GM12878 (cell line): ENCODE data around the gene NDUFS4. TPM values are rescaled to one million over a fixed set of nuclear protein-coding genes. Genes with fewer than 3 reads are reported as not detected.

Source experiments
- ATAC-seq: fragments of 200-7000 bp; cut with Tn5 transposase; 3 replicates; pipeline ENCODE4 v1.9.1; 2020; ENCODE audit warnings: mild to moderate bottlenecking, moderate library complexity
- BruUV-seq: library from RNA; stranded (reverse); fragments of 400-500 nt; replicated peaks from 2 replicates; lab custom pipeline; 2021; lab: Mats Ljungman, UMichigan
- CTCF ChIA-PET: fragments of 300-600 bp; sonication (Branson Sonifier 250); formaldehyde crosslinking; extraction: SDS; loops from one replicate; lab custom pipeline; 2021; ENCODE audit warnings: inconsistent platforms; lab: Yijun Ruan, JAX
- POLR2A ChIA-PET: fragments of 350-600 bp; formaldehyde crosslinking; extraction: SDS; loops from one replicate; lab custom pipeline; 2021; ENCODE audit warnings: inconsistent platforms; lab: Charles Lee
- RAD21 ChIA-PET: fragments of 300-600 bp; sonication (Branson Sonifier 250); formaldehyde crosslinking; loops from one replicate; lab custom pipeline; 2023; ENCODE audit warnings: antibody characterized with exemption; ENCODE audit not compliant: unreplicated experiment; lab: Charles Lee
- SMC1A ChIA-PET: fragments of 300-600 bp; sonication (Branson Sonifier 250); formaldehyde crosslinking; loops from one replicate; lab custom pipeline; 2023; ENCODE audit not compliant: unreplicated experiment, uncharacterized antibody; lab: Charles Lee
- DNase-seq: peaks from one replicate; pipeline ENCODE4 v3.0.0-alpha.2; 2011; ENCODE audit warnings: low read depth, low spot score
- FAIRE-seq: peaks from 3 replicates; lab custom pipeline; 2011; peaks lifted over from hg19 to GRCh38; lab: Jason Lieb, UNC
- H2AFZ ChIP-seq: 2 replicates; pipeline ENCODE4 v1.6.0; 2011; ENCODE audit warnings: low read depth, low read length, control low read depth; ENCODE audit not compliant: control insufficient read depth
- H3K27ac ChIP-seq: 2 replicates; pipeline ENCODE4 v1.5.1; 2011; ENCODE audit warnings: control low read depth; ENCODE audit not compliant: control insufficient read depth, insufficient read depth
- H3K27me3 ChIP-seq, 2 experiments: replicated peaks in 1 of 2; 2 replicates each; pipeline versions ENCODE4 v1.6.0 to v1.6.1; 2011; ENCODE audit warnings: low read length in 1 of 2; ENCODE audit not compliant: control insufficient read depth in 2 of 2, insufficient read depth in 2 of 2
- H3K36me3 ChIP-seq, 2 experiments: 2 replicates each; pipeline ENCODE4 v1.5.1; 2011; ENCODE audit warnings: low read length in 1 of 2; ENCODE audit not compliant: control insufficient read depth in 2 of 2, insufficient read depth in 2 of 2
- H3K4me1 ChIP-seq: 2 replicates; pipeline ENCODE4 v1.6.1; 2011; ENCODE audit warnings: mild to moderate bottlenecking, low read length, moderate library complexity, mixed read lengths; ENCODE audit not compliant: control insufficient read depth, insufficient read depth
- H3K4me2 ChIP-seq: 2 replicates; pipeline ENCODE4 v1.6.0; 2011; ENCODE audit warnings: control low read depth; ENCODE audit not compliant: control insufficient read depth, insufficient read depth
- H3K4me3 ChIP-seq: fragments of 200-600 bp; sonication (generic); 2 replicates; pipeline ENCODE4 v1.5.1; 2016
- H3K79me2 ChIP-seq: 2 replicates; pipeline ENCODE4 v1.6.0; 2011; ENCODE audit warnings: low read length; ENCODE audit not compliant: control insufficient read depth, insufficient read depth
- H3K9ac ChIP-seq: 2 replicates; pipeline ENCODE4 v1.8.0; 2011; ENCODE audit warnings: low read length, control low read depth, mixed read lengths; ENCODE audit not compliant: control insufficient read depth, insufficient read depth
- H3K9me3 ChIP-seq: replicated peaks from 3 replicates; pipeline ENCODE4 v1.5.1; 2011; ENCODE audit warnings: mild to moderate bottlenecking, low read length; ENCODE audit not compliant: control insufficient read depth, insufficient read depth
- H4K20me1 ChIP-seq: 2 replicates; pipeline ENCODE4 v1.6.0; 2011; ENCODE audit not compliant: control insufficient read depth, insufficient read depth
- CBFB ChIP-seq: IDR thresholded peaks from 2 replicates; pipeline ENCODE4 v1.6.1; 2016; ENCODE audit warnings: antibody characterized with exemption, low read depth
- ZBTB40 ChIP-seq: fragments of 450-650 bp; IDR thresholded peaks from 2 replicates; pipeline ENCODE4 v1.6.1; 2016; ENCODE audit warnings: mild to moderate bottlenecking, moderate library complexity, borderline replicate concordance
- ZNF274 ChIP-seq: IDR thresholded peaks from one replicate; pipeline ENCODE4 v1.8.0; 2011; ENCODE audit not compliant: insufficient read length, insufficient read depth
- ZZZ3 ChIP-seq: IDR thresholded peaks from 2 replicates; pipeline ENCODE4 v1.6.1; 2011; ENCODE audit warnings: low read depth; ENCODE audit not compliant: control insufficient read depth, insufficient read length
- in situ Hi-C: fragments of 300-500 bp; cut with MboI; formaldehyde crosslinking; loops from 9 replicates; pipeline ENCODE4 v1.14.3; 2018; ENCODE audit warnings: mixed read lengths
- intact Hi-C: fragments of 100-400 bp; cut with micrococcal nuclease; formaldehyde crosslinking; loops from one replicate; pipeline ENCODE4 v1.14.2; 2022; ENCODE audit not compliant: unreplicated experiment
- polyA plus RNA-seq, 11 experiments: library from polyadenylated mRNA; depleted of rRNA in 4 of 11; unstranded in 6 of 11; stranded (reverse) in 5 of 11; fragments of >200 nt; fragmentation: Nextera tagmentation in 4 of 11; fragmentation: Illumina TruSeq in 1 of 11; extraction: Ambion mirVana in 4 of 11; extraction: Trizol in 1 of 11; gene quantifications; 1 replicate in 1 of 11; 2 replicates in 10 of 11; pipeline versions ENCODE4 v1.2.1 to v1.2.3, GENCODE V29; 2011 to 2016; ENCODE audit warnings: inconsistent platforms in 2 of 11, missing spikeins in 2 of 11, low read depth in 1 of 11
- total RNA-seq, 4 experiments: library from RNA; depleted of rRNA in 3 of 4; stranded (reverse); fragments of >200 nt in 3 of 4; fragmentation: Illumina TruSeq in 1 of 4; extraction: Trizol in 1 of 4; gene quantifications; 2 replicates each; pipeline versions ENCODE4 v1.2.1 to v1.2.3, GENCODE V29; 2013 to 2021

The NDUFS4 gene
- total and polyA plus RNA-seq, 10 of the 15 experiments (the other 5 are each of a cell fraction or from before 2014, with no cell fraction given) = 69.9 to 366 (median 114) TPM

- Histone ChIP-seq H3K79me2 (peaks cover 19% of the 10 kb centered on the region), H3K4me3 (no peak overlapping the region), H3K9ac (no peak overlapping the region), H3K27me3 (no peaks in the 10 kb centered on the region), H2AFZ (no peak overlapping the region), H3K36me3 (no peaks in the 10 kb centered on the region), H3K4me2 (no peak overlapping the region), H3K4me1 (no peaks in the 10 kb centered on the region), H3K9me3 (no peaks in the 10 kb centered on the region; the same call in 1 of the 3 replicates), H4K20me1 (no peaks in the 10 kb centered on the region), H3K27ac (no peak overlapping the region)
- ATAC-seq (no peak), FAIRE-seq (no peak), DNase-seq (no peak)
- ChIA-PET RAD21 (no interaction called here), SMC1A (interaction anchor here (1.2 kb wide), 1 partner anchor 29 kb away, joined by 3 read pairs; no protein-coding TSS in a partner anchor), CTCF (interaction anchor here (1.3 kb wide), 1 partner anchor 13 kb away, joined by 3 read pairs; no protein-coding TSS in a partner anchor), POLR2A (no interaction called here)
- in situ Hi-C loops (no loop called here), intact Hi-C loops (no loop called here)
- TF ChIP-seq ZNF274 = no peak
- TF ChIP-seq ZBTB40 = no peak
- TF ChIP-seq ZZZ3 = no peak
- no peak for TF ChIP-seq CBFB
- BruUV-seq = no TSS peak
Measured at GRCh38 chr5:53575831-53576230, 15.4 kb downstream of the NDUFS4 start.
